Muscle layer of duodenum (tissue), 2 donors: ENCODE results near the gene CENPF.
"Not testable (repeated sequence)": the region's sequence is repeated elsewhere in the genome, so short reads cannot be mapped to it uniquely, and the experiment has no call there.

ENCODE experiments used
- H3K27ac ChIP-seq: one replicate; pipeline ENCODE4 v1.7.0; 2013; ENCODE audit warnings: mild to moderate bottlenecking, low read length
- H3K27me3 ChIP-seq: one replicate; pipeline ENCODE4 v1.7.0; 2013; ENCODE audit warnings: low read depth, mild to moderate bottlenecking, control low read depth, low read length
- H3K36me3 ChIP-seq, 2 donors: one replicate each; pipeline ENCODE4 v1.7.0; 2013; ENCODE audit warnings: low read length in 2 of 2, control low read depth in 1 of 2, mild to moderate bottlenecking in 1 of 2; ENCODE audit not compliant: insufficient read depth in 2 of 2, control insufficient read depth in 1 of 2
- H3K4me1 ChIP-seq, 2 donors: one replicate each; pipeline ENCODE4 v1.7.0; 2013; ENCODE audit warnings: low read length in 2 of 2, mild to moderate bottlenecking in 2 of 2, control low read depth in 1 of 2, moderate library complexity in 1 of 2; ENCODE audit not compliant: insufficient read depth in 2 of 2, control insufficient read depth in 1 of 2
- H3K4me3 ChIP-seq, 2 donors: one replicate each; pipeline ENCODE4 v1.7.0; 2013; ENCODE audit warnings: low read length in 2 of 2, low read depth in 1 of 2, mild to moderate bottlenecking in 1 of 2
- H3K9me3 ChIP-seq, 2 donors: one replicate each; pipeline ENCODE4 v1.7.0; 2013; ENCODE audit warnings: low read length in 2 of 2, control low read depth in 1 of 2, mild to moderate bottlenecking in 1 of 2; ENCODE audit not compliant: control insufficient read depth in 1 of 2
- donor health status: healthy.

Gene CENPF

GRCh38 chr1:214586621-214587020, 16.4 kb upstream of the CENPF start:
- Histone ChIP-seq H3K4me1 (no peaks in the 10 kb centered on the region), H3K27me3 (no peaks in the 10 kb centered on the region), H3K27ac (no peak overlapping the region), H3K4me3 (no peak overlapping the region), H3K9me3 (no peaks in the 10 kb centered on the region), H3K36me3 (no peaks in the 10 kb centered on the region)

GRCh38 chr1:214587165-214587564, 15.8 kb upstream of the CENPF start:
- H3K4me3 ChIP-seq: no peak overlapping the region

GRCh38 chr1:214588963-214589597, 13.9 kb upstream of the CENPF start:
- H3K4me1 ChIP-seq: no peaks in the 10 kb centered on the region
- H3K27me3 ChIP-seq: no peaks in the 10 kb centered on the region
- H3K9me3 ChIP-seq: no peaks in the 10 kb centered on the region
- H3K4me3 ChIP-seq: no peak overlapping the region
- no peak overlapping the region for H3K27ac ChIP-seq
- no peaks in the 10 kb centered on the region for H3K36me3 ChIP-seq

More at GRCh38 chr1:214587165-214587564, 15.8 kb upstream of the CENPF start:
- Histone ChIP-seq H3K27ac (no peak overlapping the region), H3K36me3 (no peaks in the 10 kb centered on the region), H3K9me3 (no peaks in the 10 kb centered on the region), H3K27me3 (no peaks in the 10 kb centered on the region), H3K4me1 (no peaks in the 10 kb centered on the region)

- no peaks in the 10 kb centered on the region for H3K27me3 ChIP-seq
- no peaks in the 10 kb centered on the region for H3K36me3 ChIP-seq
- H3K27ac ChIP-seq: no peak overlapping the region
- H3K4me1 ChIP-seq: no peaks in the 10 kb centered on the region
- no peaks in the 10 kb centered on the region for H3K9me3 ChIP-seq
- no peak overlapping the region for H3K4me3 ChIP-seq
These were observed 12.3 kb upstream of the CENPF start for GRCh38 chr1:214590696-214591095.

GRCh38 chr1:214591918-214592317, 11.1 kb upstream of the CENPF start:
- not testable (repeated sequence) for H3K36me3 ChIP-seq, H3K4me1 ChIP-seq, H3K27ac ChIP-seq, H3K9me3 ChIP-seq, H3K4me3 ChIP-seq, H3K27me3 ChIP-seq

GRCh38 chr1:214593158-214593557, 9.8 kb upstream of the CENPF start:
- H3K36me3 ChIP-seq: no peaks in the 10 kb centered on the region
- H3K27me3 ChIP-seq: no peaks in the 10 kb centered on the region
- no peaks in the 10 kb centered on the region for H3K9me3 ChIP-seq
- H3K4me3 ChIP-seq: no peak overlapping the region
- no peaks in the 10 kb centered on the region for H3K4me1 ChIP-seq
- H3K27ac ChIP-seq: no peak overlapping the region

GRCh38 chr1:214603819-214604252, 841 bp downstream of the CENPF start:
- H3K27me3 ChIP-seq: no peaks in the 10 kb centered on the region
- H3K4me3 ChIP-seq: peak overlapping the region; percentile 81 to 97
- no peak overlapping the region for H3K27ac ChIP-seq
- no peaks in the 10 kb centered on the region for H3K9me3 ChIP-seq
- peaks cover 0 to 10% of the 10 kb centered on the region in 2 donors for H3K4me1 ChIP-seq
- no peaks in the 10 kb centered on the region for H3K36me3 ChIP-seq

- Histone ChIP-seq H3K9me3 (no peaks in the 10 kb centered on the region), H3K4me3 (no peak overlapping the region), H3K27ac (no peak overlapping the region), H3K4me1 (peaks cover 0 to 10% of the 10 kb centered on the region in 2 donors), H3K36me3 (no peaks in the 10 kb centered on the region), H3K27me3 (no peaks in the 10 kb centered on the region)
These were observed 1.5 kb downstream of the CENPF start for GRCh38 chr1:214604523-214604922.

GRCh38 chr1:214605484-214605883, 2.5 kb downstream of the CENPF start:
- not testable (repeated sequence) for H3K27ac ChIP-seq, H3K4me3 ChIP-seq, H3K27me3 ChIP-seq, H3K9me3 ChIP-seq, H3K36me3 ChIP-seq
- peaks cover 0 to 10% of the 10 kb centered on the region in 2 donors for H3K4me1 ChIP-seq

GRCh38 chr1:214605933-214606925, 3.2 kb downstream of the CENPF start:
- H3K27me3 ChIP-seq, H3K4me3 ChIP-seq, H3K27ac ChIP-seq, H3K9me3 ChIP-seq, H3K36me3 ChIP-seq: not testable (repeated sequence)
- peaks cover 0 to 10% of the 10 kb centered on the region in 2 donors for H3K4me1 ChIP-seq

GRCh38 chr1:214607492-214608215, 4.7 kb downstream of the CENPF start:
- not testable (repeated sequence) for H3K36me3 ChIP-seq, H3K27me3 ChIP-seq, H3K27ac ChIP-seq, H3K4me3 ChIP-seq, H3K9me3 ChIP-seq
- H3K4me1 ChIP-seq: peaks cover 0 to 10% of the 10 kb centered on the region in 2 donors
